Aorta (tissue), 5 donors: ENCODE results near the gene C1orf21. TPM values are rescaled to one million over a fixed set of nuclear protein-coding genes. Genes with fewer than 3 reads are reported as not detected.

Experiments used
- ATAC-seq: fragments of 200-7000 bp; cut with Tn5 transposase; one replicate; pipeline ENCODE4 v1.9.1; 2022; ENCODE audit warnings: moderate library complexity; ENCODE audit not compliant: low FRiP score
- DNase-seq, 2 donors: peaks; one replicate each; pipeline ENCODE4 v3.0.0-alpha.2; 2020
- H3K27ac ChIP-seq, 2 donors: one replicate each; pipeline ENCODE4 v1.5.1; 2013; ENCODE audit warnings: low read length in 2 of 2, mild to moderate bottlenecking in 2 of 2, moderate library complexity in 2 of 2, control low read depth in 1 of 2, inconsistent platforms in 1 of 2, low read depth in 1 of 2
- H3K27me3 ChIP-seq, 2 donors: one replicate each; pipeline ENCODE4 v1.6.1; 2013; ENCODE audit warnings: control low read depth in 1 of 2, low read length in 1 of 2, mild to moderate bottlenecking in 1 of 2, moderate library complexity in 1 of 2; ENCODE audit not compliant: insufficient read depth in 2 of 2, control insufficient read depth in 1 of 2
- H3K36me3 ChIP-seq, 2 donors: one replicate each; pipeline ENCODE4 v1.6.1; 2013; ENCODE audit warnings: control low read depth in 1 of 2, low read length in 1 of 2, mild to moderate bottlenecking in 1 of 2; ENCODE audit not compliant: insufficient read depth in 2 of 2, control insufficient read depth in 1 of 2
- H3K4me1 ChIP-seq, 2 donors: one replicate each; pipeline ENCODE4 v1.6.1; 2013; ENCODE audit warnings: low read length in 2 of 2, control low read depth in 1 of 2, mild to moderate bottlenecking in 1 of 2, moderate library complexity in 1 of 2; ENCODE audit not compliant: insufficient read depth in 2 of 2, control insufficient read depth in 1 of 2
- H3K4me3 ChIP-seq, 2 donors: one replicate each; pipeline ENCODE4 v1.5.1; 2013; ENCODE audit warnings: low read length in 2 of 2, control low read depth in 1 of 2, mild to moderate bottlenecking in 1 of 2
- H3K9me3 ChIP-seq: one replicate; pipeline ENCODE4 v1.6.1; 2013; ENCODE audit warnings: mild to moderate bottlenecking, low read length; ENCODE audit not compliant: control insufficient read depth
- WGBS, 2 donors: extraction: QIAGEN DNeasy Blood & Tissue Kit; methylation state at CpG; one replicate each; pipeline ENCODE4 v1.1.7; 2013; 5-methylcytosine and 5-hydroxymethylcytosine counted together
- intact Hi-C, 2 donors: fragments of 100-400 bp; cut with DNase I; formaldehyde crosslinking; loops; one replicate each; pipeline versions ENCODE4 v1.14.2 to v1.15.0; 2022
- polyA plus RNA-seq, 2 donors: library from polyadenylated mRNA; stranded (reverse); fragments of 200-250 nt; gene quantifications; one replicate each; pipeline ENCODE4 v1.2.3, GENCODE V29; 2013
- total RNA-seq, 2 donors: library from RNA; stranded (reverse); fragmentation: NEBNext Ultra II Directional; extraction: Animal tissue kit (Norgen Biotek cat#: 25700); gene quantifications; one replicate each; pipeline ENCODE4 v1.2.1, GENCODE V29; 2021
- donor health status: healthy with polysubstance abuse.
- donor health status: Bipolar disorder and iron deficiency.
- donor health status: DM: no; HTN: no; CAD: no.
- donor health status: DM: no; HTN: no; CAD: no.
- donor health status: DM: yes; HTN: yes; CAD: no.

The C1orf21 gene
- total and polyA plus RNA-seq, 4 donors = 7.6 to 65.7 (median 42.9) TPM

GRCh38 chr1:184590163-184590750 is 203.4 kb downstream of the C1orf21 start:
- no peak for ATAC-seq
- no peak for DNase-seq
- Histone ChIP-seq H3K9me3 (no peaks in the 10 kb centered on the region), H3K36me3 (no peaks in the 10 kb centered on the region), H3K27ac (no peak overlapping the region), H3K27me3 (no peaks in the 10 kb centered on the region), H3K4me3 (no peak overlapping the region), H3K4me1 (peaks cover 0 to 2% of the 10 kb centered on the region in 2 donors)
- intact Hi-C loops = no loop called here
- 91% methylated on average over 5 of the region's 5 CpGs for WGBS, 2 donors

GRCh38 chr1:184593597-184593996 is 206.8 kb downstream of the C1orf21 start:
- Histone ChIP-seq H3K27me3 (no peaks in the 10 kb centered on the region), H3K9me3 (no peaks in the 10 kb centered on the region), H3K4me3 (no peak overlapping the region), H3K27ac (no peak overlapping the region), H3K36me3 (no peaks in the 10 kb centered on the region), H3K4me1 (no peaks in the 10 kb centered on the region)
- DNase-seq (no peak), ATAC-seq (no peak)
- intact Hi-C loops = no loop called here
- 83 to 98% methylated on average over 4 of the region's 4 CpGs for WGBS, 2 donors

DNA sequence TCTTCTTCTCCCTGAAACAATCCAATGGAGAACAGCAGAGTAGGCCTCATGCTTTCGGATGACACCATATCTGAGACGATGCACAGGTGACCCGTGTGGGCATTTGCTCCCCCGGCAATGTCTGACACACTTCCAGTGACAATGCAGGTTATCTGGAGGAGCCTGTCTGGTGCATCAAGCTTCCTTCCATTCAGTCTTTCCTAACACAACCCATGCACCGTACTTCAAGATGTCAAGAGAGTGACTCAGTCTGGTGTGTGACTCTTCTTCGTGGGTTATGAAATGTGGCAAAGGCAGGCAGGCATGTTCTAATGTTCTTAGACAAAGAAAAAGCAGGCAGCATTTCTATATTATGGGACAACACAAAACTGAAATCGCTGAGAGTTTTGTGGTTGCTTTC is 208.8 kb downstream of the C1orf21 start:
- ATAC-seq (no peak), DNase-seq (no peak)
- 94 to 95% methylated on average over 7 of the region's 7 CpGs for WGBS, 2 donors
- intact Hi-C loops = no loop called here
- no peaks in the 10 kb centered on the region for H3K9me3 ChIP-seq
- no peaks in the 10 kb centered on the region for H3K4me1 ChIP-seq
- no peak overlapping the region for H3K4me3 ChIP-seq
- no peaks in the 10 kb centered on the region for H3K27me3 ChIP-seq
- H3K36me3 ChIP-seq = no peaks in the 10 kb centered on the region
- H3K27ac ChIP-seq = no peak overlapping the region

DNA sequence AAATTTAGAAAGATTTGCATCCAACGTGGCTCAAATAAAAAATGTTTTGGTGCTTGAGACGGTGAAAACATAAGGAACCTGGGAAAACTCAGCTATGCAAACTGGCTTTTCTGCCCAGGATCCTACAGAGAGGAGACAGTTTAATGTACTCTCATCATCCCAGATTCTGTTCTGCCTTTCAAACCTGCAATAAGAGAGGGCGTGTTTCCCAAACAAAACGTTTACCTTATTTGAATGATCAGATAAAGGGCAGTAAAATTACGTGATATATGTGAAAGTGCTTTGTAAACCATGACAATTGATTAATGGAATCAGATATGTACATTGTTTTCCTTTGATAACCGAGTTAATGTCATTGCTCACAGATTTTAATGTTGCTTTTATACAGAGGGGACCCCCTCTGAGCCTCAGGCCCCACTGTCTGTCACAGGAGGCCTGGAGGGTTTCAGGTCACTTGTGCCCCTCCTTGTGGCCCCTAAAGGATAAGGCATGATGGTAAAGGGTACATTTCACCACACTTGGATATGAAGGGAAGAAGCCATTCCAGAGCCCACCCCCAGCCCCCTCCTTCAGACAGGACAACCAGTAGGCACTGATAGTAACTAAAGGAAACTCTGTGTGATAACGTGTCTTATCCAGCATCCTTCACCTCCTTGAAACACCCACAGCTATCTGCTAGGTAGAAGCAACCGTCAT is 210.3 kb downstream of the C1orf21 start:
- no peak for DNase-seq
- intact Hi-C loops = no loop called here
- no peaks in the 10 kb centered on the region for H3K36me3 ChIP-seq
- H3K4me1 ChIP-seq = no peaks in the 10 kb centered on the region
- no peaks in the 10 kb centered on the region for H3K27me3 ChIP-seq
- no peak for ATAC-seq
- no peak overlapping the region for H3K27ac ChIP-seq
- no peak overlapping the region for H3K4me3 ChIP-seq
- 85 to 86% methylated on average over 8 of the region's 8 CpGs for WGBS, 2 donors
- no peaks in the 10 kb centered on the region for H3K9me3 ChIP-seq

DNA sequence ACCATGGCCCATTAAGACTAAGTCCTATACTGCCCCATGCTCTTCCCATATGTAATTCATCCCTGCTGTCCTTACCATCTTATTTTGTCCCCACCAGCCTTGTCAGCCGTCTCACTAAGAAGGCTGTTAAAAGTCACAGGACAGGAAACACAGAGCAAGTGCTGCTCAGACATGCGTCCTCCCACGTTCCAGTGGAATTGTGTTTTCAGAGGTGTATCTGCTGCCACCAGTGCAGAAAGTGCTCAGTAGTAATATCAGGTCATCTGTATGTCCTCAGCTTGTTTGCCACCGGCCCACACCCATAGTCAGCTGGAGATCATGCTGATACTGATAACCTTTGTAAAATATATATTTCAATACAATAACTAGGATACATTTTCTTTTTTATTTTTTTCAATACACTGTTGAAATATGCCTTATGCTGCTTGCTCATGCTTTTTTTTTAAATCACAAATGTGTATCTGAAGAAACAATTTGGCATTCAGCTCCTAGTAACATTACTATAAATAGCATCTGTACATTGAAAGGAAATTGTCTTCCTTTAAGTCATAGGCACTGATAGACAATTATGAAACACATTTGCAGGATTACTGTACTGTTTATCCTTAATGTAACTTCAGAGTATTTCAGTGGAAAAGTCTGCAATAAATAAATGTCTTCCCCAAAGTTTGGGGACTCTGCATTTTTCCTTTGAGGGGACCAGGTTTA is 211.0 kb downstream of the C1orf21 start:
- intact Hi-C loops = no loop called here
- H3K36me3 ChIP-seq = no peaks in the 10 kb centered on the region
- no peaks in the 10 kb centered on the region for H3K9me3 ChIP-seq
- 81 to 87% methylated on average over 4 of the region's 4 CpGs for WGBS, 2 donors
- H3K27me3 ChIP-seq = no peaks in the 10 kb centered on the region
- ATAC-seq = no peak
- no peak overlapping the region for H3K27ac ChIP-seq
- no peak for DNase-seq
- no peaks in the 10 kb centered on the region for H3K4me1 ChIP-seq
- no peak overlapping the region for H3K4me3 ChIP-seq

GRCh38 chr1:184598403-184599193 is 211.8 kb downstream of the C1orf21 start:
- H3K27ac ChIP-seq = no peak overlapping the region
- WGBS, 2 donors = 96 to 98% methylated on average over 6 of the region's 6 CpGs
- no peaks in the 10 kb centered on the region for H3K9me3 ChIP-seq
- no peaks in the 10 kb centered on the region for H3K36me3 ChIP-seq
- no peak for ATAC-seq
- no peak overlapping the region for H3K4me3 ChIP-seq
- H3K4me1 ChIP-seq = no peaks in the 10 kb centered on the region
- intact Hi-C loops = no loop called here
- DNase-seq = no peak
- H3K27me3 ChIP-seq = no peaks in the 10 kb centered on the region

DNA sequence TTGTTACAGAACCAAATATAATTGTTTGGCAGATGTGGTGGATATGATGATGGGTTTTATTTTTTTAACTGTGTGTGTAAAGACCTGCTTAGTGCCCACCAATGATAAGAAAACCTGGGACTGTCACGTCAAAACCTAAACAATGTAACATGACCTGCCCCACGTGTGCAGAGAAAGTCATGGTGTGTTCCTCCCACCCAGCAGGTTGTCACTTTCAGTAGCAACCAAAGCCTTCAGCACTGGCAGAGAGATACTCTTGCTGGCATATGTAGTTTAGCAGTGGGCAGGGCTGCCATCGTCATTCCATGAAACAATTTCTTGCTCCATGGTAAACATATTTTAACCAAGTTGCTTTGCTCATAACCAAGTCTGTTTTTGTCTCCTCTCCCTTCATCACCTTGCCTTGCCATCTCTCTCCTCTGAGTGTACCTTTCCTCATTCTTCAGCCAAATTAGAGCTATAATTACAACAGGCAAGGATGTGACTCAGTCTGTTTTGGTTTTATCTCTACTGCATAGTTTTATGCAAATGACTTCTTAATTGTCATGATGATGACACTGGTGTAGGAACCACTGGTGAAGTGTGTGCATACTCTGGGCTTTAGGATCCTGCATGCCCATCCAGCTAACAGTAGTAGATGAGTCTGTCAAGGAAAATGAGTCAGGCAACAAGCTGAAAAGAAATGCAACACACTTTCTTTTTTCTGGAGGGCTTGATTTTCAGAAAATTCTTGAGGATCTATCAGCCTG is 217.5 kb downstream of the C1orf21 start:
- intact Hi-C loops = no loop called here
- DNase-seq (no peak), ATAC-seq (no peak)
- H3K36me3 ChIP-seq = no peaks in the 10 kb centered on the region
- WGBS, 2 donors = 80 to 85% methylated on average over 3 of the region's 3 CpGs
- H3K27ac ChIP-seq = no peak overlapping the region
- H3K4me3 ChIP-seq = no peak overlapping the region
- no peaks in the 10 kb centered on the region for H3K4me1 ChIP-seq
- no peaks in the 10 kb centered on the region for H3K9me3 ChIP-seq
- no peaks in the 10 kb centered on the region for H3K27me3 ChIP-seq

- no peaks in the 10 kb centered on the region for H3K9me3 ChIP-seq
- H3K36me3 ChIP-seq = no peaks in the 10 kb centered on the region
- no peaks in the 10 kb centered on the region for H3K4me1 ChIP-seq
- 96% methylated on average over 4 of the region's 4 CpGs for WGBS, 2 donors
- H3K4me3 ChIP-seq = no peak overlapping the region
- H3K27ac ChIP-seq = no peak overlapping the region
- no peaks in the 10 kb centered on the region for H3K27me3 ChIP-seq
- intact Hi-C loops = no loop called here
- ATAC-seq (no peak), DNase-seq (no peak)
Measured at GRCh38 chr1:184605941-184606340, 219.1 kb downstream of the C1orf21 start.
